ENCODE results near the gene CREB3L2.

DNA sequence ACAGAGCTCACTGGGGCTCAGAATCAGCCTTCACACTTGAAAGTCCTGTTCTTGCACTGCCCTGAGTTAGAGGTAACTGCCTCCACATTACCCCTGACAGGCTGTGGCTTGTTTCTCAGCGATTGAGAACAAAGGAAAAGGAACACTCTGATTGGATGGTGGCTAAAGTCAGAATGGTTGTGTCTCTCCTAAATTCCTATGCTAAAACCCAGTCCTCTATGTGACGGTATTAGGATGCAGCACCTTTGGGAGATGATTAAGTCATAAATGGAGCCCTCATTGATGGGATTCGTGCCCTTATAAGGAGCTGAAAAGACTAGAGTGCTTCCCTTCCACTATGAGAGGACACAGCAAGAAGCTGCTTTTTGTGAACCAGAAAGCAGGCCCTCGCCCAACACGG is 116.2 kb downstream of the CREB3L2 start:
- TF ChIP-seq TAF1 (IDR thresholded peaks at IDR 0.05; ENCODE audit: borderline replicate concordance, low read depth, low read length) = no peak
- TF ChIP-seq POLR2A (IDR thresholded peaks at IDR 0.05; ENCODE audit: low read depth, low read length) = no peak

Measured in GM12892 (cell line).